Ishikawa (cell line): ENCODE measurements around the gene RETREG1.

Source experiments
- EP300 ChIP-seq: IDR thresholded peaks from 2 replicates; pipeline ENCODE4 v1.6.1; 2012; ENCODE audit warnings: borderline replicate concordance
- RAD21 ChIP-seq: IDR thresholded peaks from 2 replicates; pipeline ENCODE4 v1.6.1; 2012; ENCODE audit warnings: low read depth

DNA sequence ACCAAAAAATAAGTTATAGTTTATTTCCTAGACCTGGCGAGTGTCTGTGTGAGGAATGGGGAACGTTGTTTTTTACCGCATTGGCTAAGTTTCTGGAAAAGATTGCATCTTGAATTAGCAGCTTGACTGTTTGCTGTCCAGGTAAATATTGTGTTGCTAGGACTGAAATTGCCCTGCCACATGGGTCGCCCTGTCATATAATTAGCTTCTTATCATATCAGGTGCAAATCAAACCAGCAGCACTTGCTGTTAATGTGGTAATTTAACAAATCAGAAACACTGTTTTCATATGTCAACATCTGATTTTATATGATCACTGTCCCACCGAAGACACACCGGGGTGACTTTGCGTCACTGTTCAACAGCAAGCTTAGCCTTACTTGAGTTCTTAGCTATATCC is 87.5 kb downstream of the RETREG1 start:
- TF ChIP-seq EP300 = no peak
- no peak for TF ChIP-seq RAD21
